ENCODE results near the gene B3GAT3.
"Not testable (repeated sequence)": the region's sequence is repeated elsewhere in the genome, so short reads cannot be mapped to it uniquely, and the experiment has no call there.

The B3GAT3 gene

DNA sequence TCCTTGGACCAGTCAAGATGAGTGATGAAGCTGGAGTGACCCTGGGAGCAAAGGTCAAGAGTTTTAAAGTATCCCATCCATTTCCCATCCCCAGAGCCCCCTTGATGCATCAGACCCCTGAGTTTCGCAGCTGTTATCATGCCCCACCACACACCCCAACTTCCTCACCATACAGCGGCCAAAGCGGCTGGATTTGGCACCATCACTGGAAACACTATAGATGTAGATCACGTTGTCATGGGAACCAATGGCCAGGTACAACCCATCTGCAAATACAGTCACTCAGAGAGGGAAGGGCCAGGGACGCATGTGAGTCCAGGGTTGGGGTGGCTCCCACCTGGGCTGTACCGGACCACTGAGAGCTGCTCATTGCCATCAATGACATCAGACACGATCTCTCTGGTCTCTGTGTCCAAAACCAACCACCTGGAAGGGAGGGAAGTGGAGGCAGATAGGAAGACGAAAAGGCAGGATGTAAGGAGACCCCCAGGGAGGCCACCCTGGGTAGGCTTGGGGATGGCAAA is 17.9 kb downstream of the B3GAT3 start:
- DNase-seq = no peak

DNA sequence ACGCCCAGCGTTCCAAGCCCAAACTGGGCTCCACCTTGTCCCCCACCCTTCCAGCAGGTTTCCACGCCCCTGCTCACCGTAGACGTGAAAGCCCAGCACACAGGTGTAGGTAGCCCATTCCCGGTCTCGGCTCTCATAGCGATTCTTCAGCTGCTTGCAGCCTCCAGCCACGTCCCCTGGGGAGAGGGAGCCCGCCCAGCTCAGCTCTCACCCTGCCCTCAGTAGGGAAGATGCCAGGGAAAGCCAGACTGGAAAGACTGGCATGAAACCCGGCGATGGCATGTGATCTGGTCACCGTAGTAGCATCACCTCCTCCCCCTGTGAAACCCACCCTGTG is 18.7 kb downstream of the B3GAT3 start:
- no peak for DNase-seq

DNA sequence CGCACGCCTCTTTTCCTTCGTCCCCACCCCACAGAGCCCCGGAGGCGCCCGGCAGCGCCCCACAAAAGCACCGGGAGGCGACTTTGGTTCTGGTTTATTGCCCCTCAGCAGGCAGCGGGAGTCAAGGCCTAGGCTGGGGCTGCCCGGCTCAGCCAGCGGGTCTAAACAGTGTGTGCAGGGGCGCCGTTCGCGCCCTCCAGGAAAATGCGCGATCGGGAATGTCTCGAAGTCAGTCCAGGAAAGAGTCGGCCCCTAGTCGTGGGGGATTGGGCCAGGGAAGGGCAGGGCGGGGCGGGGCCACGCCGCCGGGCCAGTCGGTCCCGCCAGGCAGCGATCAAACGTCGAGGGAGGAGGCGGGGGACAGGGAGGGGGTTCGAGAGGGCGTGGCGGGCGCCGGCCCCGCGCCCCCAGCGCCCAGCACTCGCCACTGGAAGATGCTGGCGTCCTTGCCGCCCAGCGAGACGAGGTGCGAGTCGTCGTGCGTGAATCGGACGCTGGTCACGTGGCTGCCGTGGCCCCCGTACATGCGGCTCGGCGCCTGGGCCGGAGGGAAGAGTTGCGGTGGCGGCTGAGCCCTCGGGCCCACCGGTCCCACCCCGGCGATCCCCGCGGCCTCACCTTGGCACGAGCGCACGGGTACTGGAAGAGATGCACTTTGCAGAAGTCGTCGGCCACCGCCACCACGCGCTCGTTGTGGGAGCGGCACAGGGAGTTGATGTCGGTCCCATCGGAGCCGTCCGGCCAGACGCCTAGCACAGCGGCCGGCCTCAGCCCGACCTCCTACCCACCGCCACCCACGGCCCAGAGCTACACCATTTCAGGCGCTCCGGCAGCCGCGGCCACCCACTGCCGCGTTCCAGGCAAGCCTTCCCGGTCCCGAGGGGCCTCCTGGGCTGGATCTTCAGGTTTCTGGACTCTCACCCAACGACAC is 19.4 kb downstream of the B3GAT3 start:
- peak in 1 of 2 donors; percentile 26 for DNase-seq

DNA sequence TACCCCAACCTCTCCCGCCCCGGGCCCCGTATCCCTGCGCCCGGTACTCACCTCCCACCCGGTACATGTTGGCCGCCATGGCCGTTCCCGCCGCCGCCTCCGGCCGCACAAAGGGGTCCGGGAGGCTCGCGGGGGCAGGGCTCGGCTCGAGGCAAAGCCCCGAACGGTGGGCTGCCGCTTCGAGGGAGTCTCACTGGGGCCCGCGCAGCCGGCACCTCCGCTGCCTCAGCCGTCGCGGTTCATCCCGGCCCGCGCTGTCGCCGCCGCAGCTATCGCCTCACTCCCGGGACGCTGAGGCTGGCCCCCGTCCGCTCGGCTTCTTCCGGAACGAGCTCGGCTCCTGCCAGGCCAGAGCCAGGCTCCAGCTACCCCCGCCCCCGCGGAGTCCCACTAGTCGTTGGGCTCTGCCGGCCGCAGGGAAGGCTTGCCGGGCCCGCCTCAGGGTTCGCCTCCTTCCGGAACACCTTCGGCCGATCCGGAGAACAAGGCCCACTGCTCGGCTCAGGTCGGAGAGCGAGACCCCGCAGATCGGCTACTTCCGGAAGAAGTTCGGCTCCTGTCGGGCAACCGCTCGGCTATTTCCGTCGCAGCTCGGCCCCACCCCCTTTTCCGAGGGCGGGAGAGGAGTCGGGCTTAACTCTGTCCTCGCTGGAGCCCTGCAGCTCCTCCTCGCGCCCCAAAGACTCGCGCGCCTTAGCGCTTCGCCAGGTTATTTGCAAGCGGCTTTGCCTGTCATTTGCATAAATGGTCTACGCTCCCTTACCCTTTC is 20.2 kb downstream of the B3GAT3 start, which contains the start of gene MTA2:
Gene MTA2, minus strand, starts transcription at position 494 of the 769 bp plus-strand sequence. Its CDS starts 415 bp downstream, at position 79.
- peak; percentile 99 to 100 for DNase-seq

DNA sequence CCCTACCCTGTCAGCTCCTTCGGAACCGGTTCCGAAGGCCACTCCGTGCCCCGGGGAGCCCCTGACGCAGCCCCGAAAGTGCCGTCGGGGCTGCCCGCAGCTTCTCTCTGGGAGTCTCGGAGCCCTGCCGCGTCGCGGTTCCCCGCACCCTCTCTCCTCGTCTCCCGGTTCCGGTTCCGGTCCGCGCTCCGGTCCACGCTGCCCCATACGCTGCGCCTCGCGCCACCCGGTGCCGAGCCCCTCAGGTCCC is 20.7 kb downstream of the B3GAT3 start:
- peak in 1 of 2 donors; percentile 37 for DNase-seq

DNA sequence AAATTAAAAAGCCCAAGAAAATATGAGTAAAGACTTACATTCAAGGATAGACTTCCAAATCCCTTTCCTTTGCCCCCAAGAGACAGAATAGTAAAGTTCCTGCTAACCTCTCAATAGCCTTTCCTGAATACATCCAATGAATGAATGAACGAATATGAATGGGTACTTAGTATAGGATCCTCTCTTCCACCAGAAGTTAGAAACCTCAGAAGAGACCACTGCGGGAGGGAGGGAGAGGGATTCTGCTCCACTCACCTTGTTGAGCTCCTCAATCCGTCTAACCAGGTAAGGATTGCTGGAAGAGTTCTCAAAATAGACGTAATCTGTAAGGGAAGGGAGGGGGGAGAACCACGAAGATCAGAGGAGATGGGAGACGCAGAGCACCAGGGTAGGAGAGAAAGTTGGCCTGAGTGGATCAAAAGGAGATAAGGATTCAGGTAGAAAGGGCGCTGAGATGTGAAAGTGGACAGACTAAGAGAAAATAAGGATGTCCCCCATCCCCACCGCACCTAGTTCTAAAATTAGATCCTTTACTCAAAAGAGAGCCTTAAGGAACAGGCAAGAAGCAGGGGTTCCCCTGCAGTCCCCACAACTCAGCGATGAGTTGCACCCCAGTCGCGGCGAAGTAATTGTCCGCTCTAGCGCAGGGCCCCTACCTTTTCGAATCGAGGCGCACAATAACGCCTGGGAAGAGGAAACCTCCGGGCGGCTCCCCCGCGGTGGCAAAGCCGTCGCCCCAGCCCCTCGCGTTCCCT is 21.2 kb downstream of the B3GAT3 start:
- peak in 1 of 2 donors; percentile 27 for DNase-seq

DNA sequence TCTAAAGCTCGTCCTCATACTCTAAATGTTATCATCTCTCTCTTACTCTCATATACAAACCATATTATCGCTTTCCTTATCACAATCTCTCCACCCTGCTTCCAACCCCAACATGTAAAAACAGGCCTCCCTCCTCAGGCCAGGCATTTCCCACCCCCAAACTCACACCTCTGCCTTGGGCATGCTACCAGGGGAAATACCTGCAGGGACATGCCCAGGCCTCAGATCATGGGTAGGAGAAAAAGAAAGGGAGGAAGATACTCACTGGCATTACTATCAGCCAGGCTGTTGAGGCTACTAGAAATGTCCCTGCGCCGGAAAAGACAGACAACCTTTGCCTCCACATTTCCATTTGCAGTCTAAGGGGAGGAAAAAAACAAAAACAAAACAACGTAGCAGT is 21.9 kb downstream of the B3GAT3 start:
- DNase-seq = no peak

DNA sequence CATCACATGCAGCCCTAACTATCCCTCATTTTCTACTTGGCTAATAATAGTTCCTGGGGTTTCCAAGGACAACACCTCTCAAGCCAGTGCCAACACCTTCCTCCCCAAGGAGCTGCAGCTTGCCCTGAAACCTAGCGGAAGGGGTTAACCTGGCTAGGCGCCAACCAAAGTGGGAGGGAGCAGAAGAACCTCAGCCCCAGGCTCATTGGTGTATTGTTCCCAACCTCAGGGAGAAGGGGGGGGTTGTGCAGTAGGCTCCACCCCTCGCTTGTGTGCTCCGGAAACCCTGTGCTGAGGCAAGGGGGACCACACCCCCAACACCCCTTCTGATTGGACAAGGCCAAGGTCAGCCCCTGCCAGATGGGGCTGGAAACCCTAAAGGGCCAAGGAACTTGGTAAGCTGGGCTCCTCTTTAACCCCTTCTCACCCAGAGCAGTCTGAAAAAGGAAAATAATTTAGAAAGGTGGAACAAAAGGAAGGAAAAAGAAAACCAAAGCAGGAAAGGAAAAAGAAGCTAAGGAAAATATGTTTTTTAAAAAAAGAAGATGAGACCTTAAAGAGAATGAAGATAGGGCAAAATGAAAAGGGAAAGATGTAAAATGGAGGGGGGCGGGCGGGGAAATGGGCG is 22.6 kb downstream of the B3GAT3 start:
- peak; percentile 94 to 95 for DNase-seq

DNA sequence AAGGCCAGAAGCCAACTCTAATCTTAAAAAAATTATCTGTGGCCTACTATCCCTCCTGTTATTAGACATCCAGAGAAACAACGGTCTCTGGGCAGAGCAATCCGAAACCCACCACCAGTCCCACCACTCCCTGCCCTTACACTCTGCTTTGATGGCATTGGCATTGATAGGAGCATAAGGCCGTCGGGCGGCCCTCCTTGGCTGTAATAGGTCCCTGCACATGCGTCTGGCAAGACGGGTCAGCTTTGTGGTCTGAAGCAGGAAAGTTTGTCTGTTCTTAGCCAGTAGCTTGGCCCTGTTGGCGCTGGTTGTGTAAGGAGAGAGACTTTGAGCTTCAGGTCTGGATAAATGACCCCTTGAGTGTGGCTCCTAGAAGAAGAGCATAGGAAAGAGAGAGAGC is 26.7 kb downstream of the B3GAT3 start:
- DNase-seq = no peak

DNA sequence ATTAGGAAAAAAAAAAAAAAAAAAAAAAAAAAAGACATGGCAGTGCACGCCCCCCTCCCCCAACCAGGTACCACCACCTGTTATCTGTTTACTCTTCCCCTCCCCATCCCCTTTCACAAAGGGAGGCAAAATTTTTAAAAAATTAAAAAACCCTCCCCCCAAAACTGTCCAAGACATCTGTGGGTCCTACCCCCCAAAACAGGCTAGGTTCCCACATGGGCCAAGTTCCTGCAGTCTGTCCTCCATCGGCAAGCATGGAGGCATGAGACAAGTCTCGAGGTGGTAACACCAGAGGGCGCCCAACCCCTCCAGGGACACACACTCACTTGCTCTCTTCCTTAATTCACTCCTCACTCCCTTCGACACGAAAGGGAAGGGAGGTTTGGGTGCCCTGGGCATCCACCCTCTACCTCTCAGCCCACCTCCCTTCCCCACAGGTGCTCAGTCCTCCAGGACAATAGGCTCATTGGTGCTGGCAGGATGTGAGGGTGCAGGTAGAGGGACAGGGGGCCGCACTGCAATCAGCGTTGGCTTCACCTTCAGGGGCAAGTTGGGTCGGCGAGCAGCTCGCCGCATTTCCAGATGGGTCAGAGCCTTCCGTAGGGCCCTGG is 28.2 kb downstream of the B3GAT3 start:
- peak; percentile 77 to 79 for DNase-seq

DNA sequence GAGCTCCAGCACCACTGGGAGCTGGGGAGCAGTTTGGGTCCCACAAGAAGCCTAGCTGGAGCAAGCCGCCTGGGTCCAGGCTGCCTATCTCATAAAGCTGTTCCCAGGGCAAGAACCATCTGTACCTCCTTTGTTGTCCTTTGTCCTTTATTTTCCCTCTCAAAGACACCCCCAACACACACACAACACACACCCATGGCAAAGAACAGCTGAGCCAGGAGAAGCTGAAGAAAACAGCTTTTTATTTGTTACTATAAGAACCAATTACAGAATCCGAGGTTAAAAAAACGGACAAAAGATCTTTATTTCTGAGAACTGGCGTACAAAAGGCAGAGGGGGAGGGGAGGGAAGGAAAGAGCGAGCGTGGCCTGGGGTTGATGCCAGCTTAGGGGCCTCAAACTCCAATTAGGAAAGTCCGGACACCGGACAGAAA is 28.8 kb downstream of the B3GAT3 start:
- DNase-seq = no peak

DNA sequence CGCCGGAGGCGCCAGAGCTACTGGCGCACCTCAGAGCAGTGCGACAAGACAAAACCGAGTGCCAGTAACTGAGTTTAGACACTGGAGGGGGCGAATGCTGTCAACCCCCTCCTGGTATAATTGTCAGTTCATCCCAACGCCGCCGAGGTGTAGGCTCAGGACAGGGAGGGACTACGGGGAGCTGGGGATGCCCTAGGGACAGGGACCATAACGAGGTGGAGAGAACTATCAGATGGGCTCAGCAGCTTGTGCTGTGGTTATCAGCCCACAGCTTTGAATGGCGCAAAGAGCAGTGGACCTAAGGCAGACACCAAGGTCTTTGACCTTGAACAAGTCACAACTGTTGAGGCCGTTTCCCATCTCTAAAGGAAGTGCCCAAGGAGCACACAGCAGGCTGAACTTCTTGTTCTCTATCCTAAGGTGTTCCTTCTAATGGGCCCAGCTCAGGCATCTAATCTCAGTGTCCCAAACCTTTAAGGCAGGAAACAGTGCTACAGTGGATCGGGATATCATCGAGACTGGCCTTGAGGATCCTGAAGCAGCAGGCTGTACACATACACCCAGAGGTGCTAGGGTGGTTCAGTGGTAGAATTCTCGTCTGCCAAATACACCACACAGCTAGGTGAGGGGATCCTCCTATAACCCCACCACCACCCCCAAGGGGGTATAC is 29.5 kb downstream of the B3GAT3 start:
- no peak for DNase-seq

DNA sequence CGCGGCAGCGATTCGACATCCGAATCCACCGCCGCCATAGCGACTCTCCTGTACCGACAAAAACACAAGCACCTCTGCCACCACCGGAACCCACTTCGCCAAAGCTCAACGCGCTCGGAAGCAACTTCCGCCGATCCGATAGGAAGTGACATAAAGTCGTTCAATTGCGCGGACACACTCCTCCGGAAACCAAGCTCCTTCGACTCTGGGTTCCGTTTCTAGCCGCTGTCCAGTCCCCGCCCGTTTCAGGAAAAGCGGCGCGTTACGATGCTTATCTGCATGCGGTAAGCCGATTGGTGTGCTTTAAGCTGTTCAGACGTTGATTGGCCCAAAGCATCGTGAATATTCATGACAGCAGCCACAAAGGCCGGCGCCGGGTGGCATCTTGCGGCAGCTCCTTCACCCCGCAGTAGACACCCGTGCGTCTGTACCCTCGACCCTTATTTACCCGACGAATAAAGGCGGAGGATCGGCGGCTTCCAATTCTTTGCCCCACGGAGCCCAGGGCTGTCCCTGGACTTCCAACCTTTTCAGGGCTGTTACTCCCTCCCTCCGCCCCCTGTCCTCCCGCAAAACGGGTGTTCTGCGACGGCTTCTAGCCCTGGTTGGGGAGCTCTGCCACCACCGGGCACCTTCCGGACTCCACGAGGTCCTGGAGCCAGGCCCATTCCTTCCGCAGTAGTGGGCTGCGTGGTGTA is 30.2 kb downstream of the B3GAT3 start, which contains the start of gene TUT1:
Gene TUT1, minus strand, starts transcription at position 76 of the 698 bp plus-strand sequence. Its CDS starts 38 bp downstream, at position 38.
- peak; percentile 95 for DNase-seq

DNA sequence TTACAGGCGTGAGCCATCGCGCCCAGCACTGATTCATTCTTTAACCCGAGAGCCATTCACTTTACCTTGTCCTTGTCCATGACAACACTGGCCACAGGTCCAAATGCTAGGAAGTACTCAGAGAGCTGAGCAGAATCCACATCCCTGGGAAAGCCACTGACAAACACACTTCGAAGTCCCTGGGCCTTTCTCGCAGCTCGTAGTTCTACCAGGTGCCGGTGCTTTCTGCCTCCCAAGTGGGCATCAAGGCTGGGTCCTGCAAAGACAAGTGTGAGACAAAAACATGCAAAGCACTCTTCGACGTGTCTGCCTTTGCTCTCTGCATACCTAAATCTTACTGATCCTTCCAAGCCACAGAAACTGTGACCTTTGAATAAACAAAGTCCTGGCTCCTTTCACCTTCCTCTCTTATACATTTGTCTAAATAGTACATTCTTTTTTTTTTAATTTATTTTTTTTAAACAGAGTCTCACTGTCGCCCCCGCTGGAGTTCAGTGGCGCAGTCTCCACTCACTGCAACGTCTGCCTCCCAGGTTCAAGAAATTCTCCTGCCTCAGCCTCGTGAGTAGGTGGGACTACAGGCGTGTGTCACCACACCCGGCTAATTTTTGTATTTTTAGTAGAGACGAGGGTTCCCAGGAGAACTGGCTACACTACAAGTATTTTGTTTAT is 32.7 kb downstream of the B3GAT3 start:
- no peak for DNase-seq

DNA sequence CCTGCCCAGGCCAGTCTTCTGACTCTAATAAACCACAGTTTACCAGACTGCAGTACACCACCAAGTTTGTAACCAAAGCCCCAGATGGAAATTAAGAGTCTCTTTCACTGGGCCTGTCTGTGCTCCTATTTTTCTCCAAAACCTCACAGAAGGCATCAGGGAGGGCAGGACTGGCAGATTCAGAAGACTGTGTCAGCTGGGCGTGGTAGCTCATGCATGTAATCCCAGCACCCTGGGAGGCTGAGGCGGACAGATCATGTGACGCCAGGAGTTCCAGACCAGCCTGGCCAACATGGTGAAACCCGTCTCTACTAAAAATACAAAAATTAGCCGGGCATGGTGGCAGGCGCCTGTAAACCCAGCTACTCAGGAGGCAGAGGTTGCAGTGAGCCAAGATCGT is 36.4 kb downstream of the B3GAT3 start:
- not testable (repeated sequence) for DNase-seq

DNA sequence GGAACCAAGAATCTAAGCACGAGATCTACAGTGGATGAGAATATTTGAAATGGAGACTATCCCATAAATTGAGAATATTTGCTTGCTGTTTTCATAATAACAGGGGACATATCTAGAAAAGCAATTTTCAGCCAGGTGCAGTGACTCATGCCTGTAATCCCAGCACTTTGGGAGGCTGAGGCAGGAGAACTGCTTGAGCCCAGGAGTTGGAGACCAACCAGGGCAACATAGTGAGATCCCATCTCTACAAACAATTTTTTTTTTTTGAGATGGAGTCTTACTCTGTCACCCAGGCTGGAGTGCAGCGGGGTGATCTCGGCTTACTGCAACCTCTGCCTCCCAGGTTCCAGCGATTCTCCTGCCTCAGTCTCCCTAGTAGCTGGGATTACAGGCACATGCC is 40.1 kb downstream of the B3GAT3 start:
- DNase-seq = not testable (repeated sequence)

DNA sequence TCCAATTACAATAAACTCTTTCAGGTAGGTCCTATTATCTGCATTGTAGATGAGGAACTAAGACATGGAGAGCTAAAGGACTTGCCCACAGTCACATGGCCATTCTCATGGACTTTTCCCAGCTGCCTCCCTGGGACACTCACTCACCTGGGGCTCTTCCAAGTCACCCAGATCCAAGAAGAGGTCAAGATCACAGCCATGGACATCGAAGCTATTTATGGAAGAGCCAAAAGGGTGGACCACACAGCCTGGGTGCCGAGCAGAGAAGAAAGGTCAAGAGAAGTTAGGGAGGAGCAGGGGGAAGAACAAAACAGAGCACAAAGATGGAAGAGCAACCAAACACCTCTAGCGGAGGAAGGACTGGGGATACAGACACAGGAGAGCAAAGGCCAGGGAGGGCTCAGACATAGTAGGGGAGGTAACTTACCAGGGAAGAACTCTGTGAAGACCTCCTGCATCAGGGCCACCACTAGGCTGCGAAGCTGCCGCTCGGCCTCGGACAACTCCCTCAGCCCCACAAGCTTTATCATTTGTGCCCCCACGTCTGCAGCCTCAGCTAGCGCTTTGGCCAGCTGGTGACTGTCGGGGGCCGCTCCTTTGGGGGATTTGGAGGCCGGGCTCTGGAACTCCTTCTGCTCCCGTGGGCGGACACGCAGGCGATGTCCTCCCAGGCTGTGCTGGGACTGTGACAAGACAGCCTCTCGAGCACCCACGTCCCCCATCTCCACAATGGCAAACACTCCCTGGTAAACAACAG is 40.6 kb downstream of the B3GAT3 start:
- no peak for DNase-seq

DNA sequence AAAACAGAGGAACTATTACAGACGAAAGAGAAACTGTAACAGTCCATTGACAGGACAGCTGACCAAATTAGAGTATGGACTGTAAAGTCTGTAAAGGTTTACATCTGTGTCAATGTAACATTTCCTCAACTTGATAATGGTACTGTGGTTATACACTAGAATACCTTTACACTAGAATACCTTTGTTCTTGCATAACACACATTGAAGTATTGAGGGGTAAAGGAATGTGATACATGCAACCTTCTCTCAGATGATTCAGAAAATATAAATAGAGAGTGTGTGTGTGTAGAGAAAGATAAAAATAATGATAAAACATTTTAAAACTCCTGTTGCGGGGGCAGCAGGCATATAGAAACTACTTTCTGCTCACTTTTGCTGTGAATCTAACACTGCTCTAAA is 42.5 kb downstream of the B3GAT3 start:
- no peak for DNase-seq

DNA sequence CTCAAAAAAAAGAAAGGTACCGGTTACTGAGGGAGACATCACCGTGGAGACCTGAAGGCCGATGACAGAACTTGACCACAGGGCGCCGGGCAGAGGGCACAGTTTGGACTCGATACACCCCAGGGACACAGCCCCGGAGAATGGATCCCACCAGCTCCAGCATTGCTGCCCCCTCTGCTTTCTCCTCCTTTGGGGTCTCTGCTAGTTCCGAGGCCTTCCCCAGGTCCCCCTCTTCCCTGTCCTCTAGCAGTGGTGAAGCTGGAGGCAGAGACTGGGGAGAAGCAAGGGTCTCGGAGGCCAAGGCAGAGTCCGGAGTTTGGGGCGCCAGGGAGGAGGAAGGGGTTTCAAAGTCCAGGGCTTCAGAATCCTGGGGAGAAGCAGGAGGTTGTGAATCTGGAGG is 43.2 kb downstream of the B3GAT3 start:
- no peak for DNase-seq

Measured in activated CD4-positive, alpha-beta T cell treated with anti-CD3 and anti-CD28 coated beads for 4 hours (primary cell).